Measurements from ENCODE around the gene DIDO1.

DIDO1 gene

DNA sequence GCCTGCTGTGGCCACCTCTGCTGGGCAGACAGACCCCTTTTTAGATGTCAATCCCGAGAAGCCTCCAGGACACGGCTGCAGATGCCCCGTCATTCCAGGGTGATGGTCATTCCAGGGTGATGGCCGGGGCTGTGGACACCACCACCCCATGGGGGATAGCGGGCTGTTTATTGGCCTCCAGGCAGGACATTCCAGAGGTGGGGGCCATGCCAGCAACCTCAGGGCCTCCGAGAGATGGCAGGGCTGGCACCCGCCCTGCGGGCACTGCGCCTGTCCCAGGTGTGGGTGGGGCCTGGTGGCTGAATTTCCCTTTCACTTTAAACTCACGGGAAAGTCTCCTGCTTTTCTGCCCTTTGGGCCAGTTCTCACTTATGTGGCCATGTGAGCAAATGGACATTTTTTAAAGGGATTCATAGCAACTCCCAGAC lies 94.9 kb downstream of the DIDO1 start:
- H3K27ac ChIP-seq, result peak overlapping the region; percentile 70
- TF ChIP-seq, protein P1, sequence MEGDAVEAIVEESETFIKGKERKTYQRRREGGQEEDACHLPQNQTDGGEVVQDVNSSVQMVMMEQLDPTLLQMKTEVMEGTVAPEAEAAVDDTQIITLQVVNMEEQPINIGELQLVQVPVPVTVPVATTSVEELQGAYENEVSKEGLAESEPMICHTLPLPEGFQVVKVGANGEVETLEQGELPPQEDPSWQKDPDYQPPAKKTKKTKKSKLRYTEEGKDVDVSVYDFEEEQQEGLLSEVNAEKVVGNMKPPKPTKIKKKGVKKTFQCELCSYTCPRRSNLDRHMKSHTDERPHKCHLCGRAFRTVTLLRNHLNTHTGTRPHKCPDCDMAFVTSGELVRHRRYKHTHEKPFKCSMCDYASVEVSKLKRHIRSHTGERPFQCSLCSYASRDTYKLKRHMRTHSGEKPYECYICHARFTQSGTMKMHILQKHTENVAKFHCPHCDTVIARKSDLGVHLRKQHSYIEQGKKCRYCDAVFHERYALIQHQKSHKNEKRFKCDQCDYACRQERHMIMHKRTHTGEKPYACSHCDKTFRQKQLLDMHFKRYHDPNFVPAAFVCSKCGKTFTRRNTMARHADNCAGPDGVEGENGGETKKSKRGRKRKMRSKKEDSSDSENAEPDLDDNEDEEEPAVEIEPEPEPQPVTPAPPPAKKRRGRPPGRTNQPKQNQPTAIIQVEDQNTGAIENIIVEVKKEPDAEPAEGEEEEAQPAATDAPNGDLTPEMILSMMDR (IDR thresholded peaks at IDR 0.05), result no peak
- no peak for TF ChIP-seq ZFX (IDR thresholded peaks at IDR 0.05; ENCODE audit: borderline replicate concordance)

DNA sequence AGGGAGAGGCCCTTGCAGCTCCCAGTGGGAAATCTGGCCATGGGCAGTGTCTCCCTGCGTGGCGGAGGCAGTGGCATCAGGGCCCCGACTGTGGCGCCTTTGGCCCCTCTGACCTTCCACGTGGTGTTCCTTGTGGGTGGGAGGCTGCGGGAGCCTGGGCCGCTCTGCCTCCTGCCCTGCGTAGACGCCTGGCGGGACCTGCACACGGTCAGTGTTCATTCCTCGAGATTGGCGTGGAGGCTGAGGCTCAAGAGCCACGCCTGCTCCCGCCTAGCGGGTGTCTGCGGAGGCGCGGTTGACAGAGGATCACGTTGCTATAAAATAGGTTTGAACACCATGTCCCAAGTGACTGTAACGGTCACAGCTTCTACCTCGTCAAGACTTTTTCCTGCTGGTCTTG lies 95.5 kb downstream of the DIDO1 start:
- peak overlapping the region; percentile 70 for H3K27ac ChIP-seq
- no peak for TF ChIP-seq ZFX (IDR thresholded peaks at IDR 0.05; ENCODE audit: borderline replicate concordance)
- TF ChIP-seq, protein P1 (IDR thresholded peaks at IDR 0.05), result peak; percentile 16; the same call in 1 of the 2 replicates

GRCh38 chr20:62830251-62830650 lies 96.1 kb downstream of the DIDO1 start:
- no peak overlapping the region for H3K27ac ChIP-seq
- TF ChIP-seq, protein P1 (IDR thresholded peaks at IDR 0.05), result no peak
- no peak for TF ChIP-seq ZFX (IDR thresholded peaks at IDR 0.05; ENCODE audit: borderline replicate concordance)

DNA sequence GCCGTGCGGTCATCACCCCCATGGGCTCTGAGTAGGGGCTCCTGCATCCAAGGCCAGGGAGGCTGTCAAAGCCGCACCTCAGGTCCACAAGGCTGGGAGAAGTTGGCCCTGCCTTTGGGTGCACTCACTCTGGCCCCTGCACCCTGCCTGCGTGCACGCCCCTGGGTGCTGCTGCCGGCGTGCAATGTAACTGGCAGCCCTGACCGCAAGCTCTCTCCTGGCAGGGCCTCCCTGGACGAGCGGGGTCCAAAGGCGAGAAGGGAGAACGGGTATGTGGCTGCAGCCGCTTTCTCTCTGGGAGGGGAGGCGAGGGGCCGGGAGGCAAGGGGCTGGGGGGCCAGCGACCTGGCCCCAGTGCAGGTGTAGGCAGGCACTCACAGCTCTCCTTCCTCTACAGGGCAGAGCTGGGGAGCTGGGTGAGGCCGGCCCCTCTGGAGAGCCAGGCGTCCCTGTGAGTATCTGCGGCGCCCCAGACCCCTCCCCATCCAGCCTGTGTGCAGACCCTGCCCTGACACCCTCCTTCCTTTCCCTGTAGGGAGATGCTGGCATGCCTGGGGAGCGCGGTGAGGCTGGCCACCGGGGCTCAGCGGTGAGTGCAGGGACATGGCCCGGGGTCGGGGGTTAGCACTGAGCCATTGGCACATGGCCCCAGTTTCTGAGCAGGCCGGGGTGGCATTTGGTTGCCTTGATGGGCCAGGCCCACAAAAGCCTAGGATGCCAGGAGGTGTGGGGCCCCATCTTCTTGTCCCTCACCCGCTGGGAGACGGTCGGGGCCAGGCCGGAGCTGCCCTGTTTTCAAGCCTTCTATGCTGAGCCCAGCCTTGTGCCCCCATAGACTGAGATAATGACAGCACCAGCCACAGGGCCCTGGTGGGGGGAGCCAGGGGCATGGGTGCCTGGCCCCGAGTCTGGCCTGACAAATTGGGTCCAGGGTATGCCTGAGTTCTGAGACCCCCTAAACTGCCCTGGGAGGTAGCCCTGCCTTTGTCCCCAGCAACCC lies 96.8 kb downstream of the DIDO1 start:
- no peak overlapping the region for H3K27ac ChIP-seq
- no peak for TF ChIP-seq ZFX (IDR thresholded peaks at IDR 0.05; ENCODE audit: borderline replicate concordance)
- TF ChIP-seq, protein P1 (IDR thresholded peaks at IDR 0.05), result no peak

DNA sequence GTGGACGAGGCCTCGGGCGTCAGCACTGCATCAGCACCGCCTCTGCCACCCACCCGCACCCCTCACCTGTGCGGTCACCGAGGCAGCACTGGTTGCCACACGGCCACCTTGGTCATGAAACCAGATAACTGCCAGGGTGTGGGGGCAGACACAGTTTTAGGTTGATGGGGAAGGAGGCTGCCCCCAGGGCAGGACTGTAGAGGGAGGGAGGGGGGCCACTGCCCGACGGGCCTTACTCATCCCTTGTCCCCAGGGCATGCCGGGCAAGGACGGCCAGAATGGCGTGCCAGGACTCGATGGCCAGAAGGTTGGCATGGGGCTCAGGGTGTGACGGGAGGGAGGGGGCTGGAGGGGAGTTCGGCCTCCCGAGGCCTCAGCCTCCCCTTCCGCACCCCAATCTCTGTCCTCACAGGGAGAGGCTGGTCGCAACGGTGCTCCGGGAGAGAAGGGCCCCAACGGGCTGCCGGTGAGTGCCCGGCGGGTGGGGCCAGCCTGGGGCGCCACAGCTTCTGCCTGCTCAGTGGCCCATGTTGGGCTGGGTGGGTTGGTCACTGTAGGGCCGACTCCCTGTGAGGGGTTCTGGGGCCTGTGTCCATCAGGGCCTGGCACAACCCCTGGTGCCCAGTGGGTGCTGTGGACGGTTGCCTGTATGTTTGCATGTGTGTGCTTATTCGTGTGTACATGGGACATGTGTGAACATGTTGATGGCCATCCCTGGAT lies 97.6 kb downstream of the DIDO1 start:
- no peak overlapping the region for H3K27ac ChIP-seq
- no peak for TF ChIP-seq ZFX (IDR thresholded peaks at IDR 0.05; ENCODE audit: borderline replicate concordance)
- TF ChIP-seq, protein P1 (IDR thresholded peaks at IDR 0.05), result no peak

GRCh38 chr20:62828051-62828450 lies 98.3 kb downstream of the DIDO1 start:
- H3K27ac ChIP-seq, result no peak overlapping the region
- TF ChIP-seq, protein P1 (IDR thresholded peaks at IDR 0.05), result no peak
- TF ChIP-seq ZFX (IDR thresholded peaks at IDR 0.05; ENCODE audit: borderline replicate concordance), result no peak
